ENCODE measurements around the gene CTSE.

DNA sequence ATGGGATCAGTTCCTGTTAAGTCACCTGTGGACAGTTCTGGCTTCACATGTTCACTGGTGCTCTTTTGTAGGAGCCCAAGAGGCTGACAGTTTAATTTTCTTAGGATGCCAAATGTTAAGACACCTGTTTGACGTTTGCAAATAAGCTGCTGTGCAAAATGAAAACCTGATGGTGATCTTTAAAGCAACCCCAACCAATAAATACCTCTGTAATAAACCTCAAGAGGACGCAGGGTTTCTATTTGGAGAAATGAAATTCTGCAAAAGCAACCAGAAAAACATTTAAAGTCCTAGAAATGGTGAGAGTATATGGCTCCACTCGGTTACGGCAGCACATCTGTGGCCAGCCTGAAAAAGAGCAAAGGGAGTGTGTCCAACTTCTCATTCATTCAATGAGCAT lies 23.6 kb upstream of the CTSE start:
- TF ChIP-seq POLR2A (IDR thresholded peaks at IDR 0.05; ENCODE audit: low read depth, low read length) (no peak), RAD21 (IDR thresholded peaks at IDR 0.05; ENCODE audit: low read length) (no peak), RCOR1 (IDR thresholded peaks at IDR 0.05; ENCODE audit: insufficient replicate concordance, low read length) (no peak)
- TF ChIP-seq, protein P1, sequence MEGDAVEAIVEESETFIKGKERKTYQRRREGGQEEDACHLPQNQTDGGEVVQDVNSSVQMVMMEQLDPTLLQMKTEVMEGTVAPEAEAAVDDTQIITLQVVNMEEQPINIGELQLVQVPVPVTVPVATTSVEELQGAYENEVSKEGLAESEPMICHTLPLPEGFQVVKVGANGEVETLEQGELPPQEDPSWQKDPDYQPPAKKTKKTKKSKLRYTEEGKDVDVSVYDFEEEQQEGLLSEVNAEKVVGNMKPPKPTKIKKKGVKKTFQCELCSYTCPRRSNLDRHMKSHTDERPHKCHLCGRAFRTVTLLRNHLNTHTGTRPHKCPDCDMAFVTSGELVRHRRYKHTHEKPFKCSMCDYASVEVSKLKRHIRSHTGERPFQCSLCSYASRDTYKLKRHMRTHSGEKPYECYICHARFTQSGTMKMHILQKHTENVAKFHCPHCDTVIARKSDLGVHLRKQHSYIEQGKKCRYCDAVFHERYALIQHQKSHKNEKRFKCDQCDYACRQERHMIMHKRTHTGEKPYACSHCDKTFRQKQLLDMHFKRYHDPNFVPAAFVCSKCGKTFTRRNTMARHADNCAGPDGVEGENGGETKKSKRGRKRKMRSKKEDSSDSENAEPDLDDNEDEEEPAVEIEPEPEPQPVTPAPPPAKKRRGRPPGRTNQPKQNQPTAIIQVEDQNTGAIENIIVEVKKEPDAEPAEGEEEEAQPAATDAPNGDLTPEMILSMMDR (conservative IDR thresholded peaks at IDR 0.05; ENCODE audit: low read depth, low read length), result no peak
